Stimulated activated CD4-positive, alpha-beta T cell treated with anti-CD3 and anti-CD28 coated beads, Interleukin-4, amount 100 ng/mL, for 4 hours (primary cell): ENCODE measurements around the gene TMEM53.

Experiments
- DNase-seq, 2 experiments: peaks; one replicate each; pipeline ENCODE4 v3.0.0-alpha.2; 2020

The TMEM53 gene

GRCh38 chr1:44645476-44646244, 28.6 kb downstream of the TMEM53 start:
- DNase-seq: no peak

- no peak for DNase-seq
These were observed 29.5 kb downstream of the TMEM53 start for GRCh38 chr1:44644806-44645205.

GRCh38 chr1:44643721-44644334, 30.5 kb downstream of the TMEM53 start:
- no peak for DNase-seq

GRCh38 chr1:44642925-44643324, 31.4 kb downstream of the TMEM53 start:
- DNase-seq: no peak

GRCh38 chr1:44642255-44642654, 32.0 kb downstream of the TMEM53 start:
- DNase-seq: no peak

- DNase-seq: no peak
These were observed 32.9 kb downstream of the TMEM53 start for GRCh38 chr1:44641126-44642102.

- DNase-seq: no peak
These were observed 34.0 kb downstream of the TMEM53 start for GRCh38 chr1:44640200-44640853.

GRCh38 chr1:44637702-44638411, 36.4 kb downstream of the TMEM53 start:
- DNase-seq: no peak

- no peak for DNase-seq
These were observed 37.3 kb downstream of the TMEM53 start for GRCh38 chr1:44636688-44637598.

- DNase-seq: no peak
These were observed 38.1 kb downstream of the TMEM53 start for GRCh38 chr1:44636083-44636687.

GRCh38 chr1:44635439-44635838, 38.8 kb downstream of the TMEM53 start:
- DNase-seq: no peak

- DNase-seq: no peak
These were observed 39.6 kb downstream of the TMEM53 start for GRCh38 chr1:44634606-44635189.

GRCh38 chr1:44632598-44632997, 41.7 kb downstream of the TMEM53 start:
- DNase-seq: no peak

GRCh38 chr1:44631647-44632539, 42.4 kb downstream of the TMEM53 start:
- peak; percentile 91 to 92 for DNase-seq

- DNase-seq: no peak
These were observed 43.0 kb downstream of the TMEM53 start for GRCh38 chr1:44631333-44631646.

- no peak for DNase-seq
These were observed 44.2 kb downstream of the TMEM53 start for GRCh38 chr1:44630116-44630515.

- no peak for DNase-seq
These were observed 45.1 kb downstream of the TMEM53 start for GRCh38 chr1:44628962-44629756.

- no peak for DNase-seq
These were observed 48.9 kb downstream of the TMEM53 start for GRCh38 chr1:44625348-44625747.
